ENCODE measurements around the gene COX6A2.
"Not testable (repeated sequence)": the region's sequence is repeated elsewhere in the genome, so short reads cannot be mapped to it uniquely, and the experiment has no call there.

The COX6A2 gene

GRCh38 chr16:31420037-31420436, 8.1 kb downstream of the COX6A2 start:
- ChIA-PET CTCF (interaction anchor here (0.7 to 1.6 kb wide), 5 partner anchors 12 to 30 kb away, joined by 3 to 6 read pairs (median 3); partner anchors contain the start of gene ZNF843), POLR2A (no interaction called here)
- Histone ChIP-seq H3K36me3 (ENCODE audit: control insufficient read depth in 4 of 4, insufficient read depth in 4 of 4, low read length in 3 of 4) (no peaks in the 10 kb centered on the region), H3K4me3 (ENCODE audit: control insufficient read depth in 1 of 7, extremely low read depth in 1 of 7, insufficient read depth in 4 of 7, low read depth in 2 of 7, low read length in 6 of 7) (no peak overlapping the region), H3K27ac (ENCODE audit: insufficient read depth in 1 of 2, low read depth in 1 of 2, low read length in 2 of 2, poor library complexity in 1 of 2, severe bottlenecking in 2 of 2) (no peak overlapping the region), H3K27me3 (replicated peaks in 2 of 5; ENCODE audit: control insufficient read depth in 4 of 5, insufficient read depth in 5 of 5, low read length in 4 of 5) (no peaks in the 10 kb centered on the region), H3K9me3 (ENCODE audit: control extremely low read depth in 1 of 5, control insufficient read depth in 4 of 5, insufficient read depth in 2 of 5, low read depth in 1 of 5, low read length in 4 of 5) (peaks cover 0 to 4% (median 0%) of the 10 kb centered on the region in 5 experiments), H3K4me1 (ENCODE audit: control extremely low read depth in 1 of 4, control insufficient read depth in 4 of 4, insufficient read depth in 4 of 4, low read length in 3 of 4) (peaks cover 0 to 6% (median 0%) of the 10 kb centered on the region in 4 experiments)
- 100% methylated on average over 3 of the region's 3 CpGs for WGBS (ENCODE audit: insufficient coverage)
- DNase-seq = no peak

GRCh38 chr16:31417916-31418315, 10.2 kb downstream of the COX6A2 start:
- 95% methylated on average over 5 of the region's 5 CpGs for WGBS (ENCODE audit: insufficient coverage)
- ChIA-PET POLR2A (no interaction called here), CTCF (no interaction called here)

GRCh38 chr16:31417036-31417435, 11.1 kb downstream of the COX6A2 start:
- H3K27ac ChIP-seq (ENCODE audit: insufficient read depth in 1 of 2, low read depth in 1 of 2, low read length in 2 of 2, poor library complexity in 1 of 2, severe bottlenecking in 2 of 2); H3K9me3 ChIP-seq (ENCODE audit: control extremely low read depth in 1 of 5, control insufficient read depth in 4 of 5, insufficient read depth in 2 of 5, low read depth in 1 of 5, low read length in 4 of 5); POLR2A ChIA-PET; H3K27me3 ChIP-seq (replicated peaks in 2 of 5; ENCODE audit: control insufficient read depth in 4 of 5, insufficient read depth in 5 of 5, low read length in 4 of 5); DNase-seq; H3K36me3 ChIP-seq (ENCODE audit: control insufficient read depth in 4 of 4, insufficient read depth in 4 of 4, low read length in 3 of 4); H3K4me1 ChIP-seq (ENCODE audit: control extremely low read depth in 1 of 4, control insufficient read depth in 4 of 4, insufficient read depth in 4 of 4, low read length in 3 of 4); H3K4me3 ChIP-seq (ENCODE audit: control insufficient read depth in 1 of 7, extremely low read depth in 1 of 7, insufficient read depth in 4 of 7, low read depth in 2 of 7, low read length in 6 of 7): not testable (repeated sequence)
- CTCF ChIA-PET = interaction anchor here (1.7 kb wide), 1 partner anchor 14 kb away, joined by 6 read pairs; no protein-coding TSS in a partner anchor
- WGBS (ENCODE audit: insufficient coverage) = no CpG with 5 or more reads among the region's 2 CpGs

More at GRCh38 chr16:31417916-31418315, 10.2 kb downstream of the COX6A2 start:
- Histone ChIP-seq H3K36me3 (ENCODE audit: control insufficient read depth in 4 of 4, insufficient read depth in 4 of 4, low read length in 3 of 4) (no peaks in the 10 kb centered on the region), H3K4me3 (ENCODE audit: control insufficient read depth in 1 of 7, extremely low read depth in 1 of 7, insufficient read depth in 4 of 7, low read depth in 2 of 7, low read length in 6 of 7) (no peak overlapping the region), H3K4me1 (ENCODE audit: control extremely low read depth in 1 of 4, control insufficient read depth in 4 of 4, insufficient read depth in 4 of 4, low read length in 3 of 4) (peaks cover 0 to 6% (median 0%) of the 10 kb centered on the region in 4 experiments), H3K9me3 (ENCODE audit: control extremely low read depth in 1 of 5, control insufficient read depth in 4 of 5, insufficient read depth in 2 of 5, low read depth in 1 of 5, low read length in 4 of 5) (peaks cover 0 to 4% (median 0%) of the 10 kb centered on the region in 5 experiments), H3K27me3 (replicated peaks in 2 of 5; ENCODE audit: control insufficient read depth in 4 of 5, insufficient read depth in 5 of 5, low read length in 4 of 5) (peaks cover 0 to 3% (median 0%) of the 10 kb centered on the region in 5 experiments), H3K27ac (ENCODE audit: insufficient read depth in 1 of 2, low read depth in 1 of 2, low read length in 2 of 2, poor library complexity in 1 of 2, severe bottlenecking in 2 of 2) (no peak overlapping the region)
- no peak for DNase-seq

GRCh38 chr16:31416371-31416770, 11.8 kb downstream of the COX6A2 start:
- peaks cover 0 to 3% (median 0%) of the 10 kb centered on the region in 5 experiments for H3K27me3 ChIP-seq (replicated peaks in 2 of 5; ENCODE audit: control insufficient read depth in 4 of 5, insufficient read depth in 5 of 5, low read length in 4 of 5)
- H3K4me3 ChIP-seq (ENCODE audit: control insufficient read depth in 1 of 7, extremely low read depth in 1 of 7, insufficient read depth in 4 of 7, low read depth in 2 of 7, low read length in 6 of 7) = no peak overlapping the region
- no peak overlapping the region for H3K27ac ChIP-seq (ENCODE audit: insufficient read depth in 1 of 2, low read depth in 1 of 2, low read length in 2 of 2, poor library complexity in 1 of 2, severe bottlenecking in 2 of 2)
- no peaks in the 10 kb centered on the region for H3K36me3 ChIP-seq (ENCODE audit: control insufficient read depth in 4 of 4, insufficient read depth in 4 of 4, low read length in 3 of 4)
- ChIA-PET POLR2A (no interaction called here), CTCF (interaction anchor here (1.7 kb wide), 1 partner anchor 14 kb away, joined by 6 read pairs; no protein-coding TSS in a partner anchor)
- peaks cover 0 to 6% (median 0%) of the 10 kb centered on the region in 4 experiments for H3K4me1 ChIP-seq (ENCODE audit: control extremely low read depth in 1 of 4, control insufficient read depth in 4 of 4, insufficient read depth in 4 of 4, low read length in 3 of 4)
- WGBS (ENCODE audit: insufficient coverage) = 100% methylated on average over 6 of the region's 11 CpGs
- peaks cover 0 to 2% (median 0%) of the 10 kb centered on the region in 5 experiments for H3K9me3 ChIP-seq (ENCODE audit: control extremely low read depth in 1 of 5, control insufficient read depth in 4 of 5, insufficient read depth in 2 of 5, low read depth in 1 of 5, low read length in 4 of 5)
- DNase-seq = no peak

GRCh38 chr16:31414706-31415105, 13.5 kb downstream of the COX6A2 start:
- ChIA-PET CTCF (interaction anchor here (1.1 kb wide), 1 partner anchor 28 kb away, joined by 3 read pairs; the partner anchor contains the start of gene ZNF843), POLR2A (no interaction called here)
- no peaks in the 10 kb centered on the region for H3K36me3 ChIP-seq (ENCODE audit: control insufficient read depth in 4 of 4, insufficient read depth in 4 of 4, low read length in 3 of 4)
- H3K27ac ChIP-seq (ENCODE audit: insufficient read depth in 1 of 2, low read depth in 1 of 2, low read length in 2 of 2, poor library complexity in 1 of 2, severe bottlenecking in 2 of 2) = no peak overlapping the region
- DNase-seq = no peak
- peaks cover 0 to 3% (median 0%) of the 10 kb centered on the region in 5 experiments for H3K27me3 ChIP-seq (replicated peaks in 2 of 5; ENCODE audit: control insufficient read depth in 4 of 5, insufficient read depth in 5 of 5, low read length in 4 of 5)
- H3K4me3 ChIP-seq (ENCODE audit: control insufficient read depth in 1 of 7, extremely low read depth in 1 of 7, insufficient read depth in 4 of 7, low read depth in 2 of 7, low read length in 6 of 7) = no peak overlapping the region
- 91% methylated on average over 4 of the region's 4 CpGs for WGBS (ENCODE audit: insufficient coverage)
- no peaks in the 10 kb centered on the region for H3K9me3 ChIP-seq (ENCODE audit: control extremely low read depth in 1 of 5, control insufficient read depth in 4 of 5, insufficient read depth in 2 of 5, low read depth in 1 of 5, low read length in 4 of 5)
- H3K4me1 ChIP-seq (ENCODE audit: control extremely low read depth in 1 of 4, control insufficient read depth in 4 of 4, insufficient read depth in 4 of 4, low read length in 3 of 4) = peaks cover 0 to under 1% (median 0%) of the 10 kb centered on the region in 4 experiments

GRCh38 chr16:31413943-31414342, 14.2 kb downstream of the COX6A2 start:
- Histone ChIP-seq H3K9me3 (ENCODE audit: control extremely low read depth in 1 of 5, control insufficient read depth in 4 of 5, insufficient read depth in 2 of 5, low read depth in 1 of 5, low read length in 4 of 5) (no peaks in the 10 kb centered on the region), H3K27me3 (replicated peaks in 2 of 5; ENCODE audit: control insufficient read depth in 4 of 5, insufficient read depth in 5 of 5, low read length in 4 of 5) (peaks cover 0 to 3% (median 0%) of the 10 kb centered on the region in 5 experiments), H3K4me3 (ENCODE audit: control insufficient read depth in 1 of 7, extremely low read depth in 1 of 7, insufficient read depth in 4 of 7, low read depth in 2 of 7, low read length in 6 of 7) (no peak overlapping the region), H3K4me1 (ENCODE audit: control extremely low read depth in 1 of 4, control insufficient read depth in 4 of 4, insufficient read depth in 4 of 4, low read length in 3 of 4) (no peaks in the 10 kb centered on the region), H3K36me3 (ENCODE audit: control insufficient read depth in 4 of 4, insufficient read depth in 4 of 4, low read length in 3 of 4) (no peaks in the 10 kb centered on the region), H3K27ac (ENCODE audit: insufficient read depth in 1 of 2, low read depth in 1 of 2, low read length in 2 of 2, poor library complexity in 1 of 2, severe bottlenecking in 2 of 2) (no peak overlapping the region)
- ChIA-PET POLR2A (no interaction called here), CTCF (no interaction called here)
- DNase-seq = no peak
- WGBS (ENCODE audit: insufficient coverage) = 100% methylated on average over 3 of the region's 4 CpGs

- DNase-seq = no peak
- WGBS (ENCODE audit: insufficient coverage) = 100% methylated on average over 2 of the region's 5 CpGs
- Histone ChIP-seq H3K36me3 (ENCODE audit: control insufficient read depth in 4 of 4, insufficient read depth in 4 of 4, low read length in 3 of 4) (no peaks in the 10 kb centered on the region), H3K4me1 (ENCODE audit: control extremely low read depth in 1 of 4, control insufficient read depth in 4 of 4, insufficient read depth in 4 of 4, low read length in 3 of 4) (no peaks in the 10 kb centered on the region), H3K27me3 (replicated peaks in 2 of 5; ENCODE audit: control insufficient read depth in 4 of 5, insufficient read depth in 5 of 5, low read length in 4 of 5) (peaks cover 0 to 3% (median 0%) of the 10 kb centered on the region in 5 experiments), H3K27ac (ENCODE audit: insufficient read depth in 1 of 2, low read depth in 1 of 2, low read length in 2 of 2, poor library complexity in 1 of 2, severe bottlenecking in 2 of 2) (no peak overlapping the region), H3K9me3 (ENCODE audit: control extremely low read depth in 1 of 5, control insufficient read depth in 4 of 5, insufficient read depth in 2 of 5, low read depth in 1 of 5, low read length in 4 of 5) (no peaks in the 10 kb centered on the region), H3K4me3 (ENCODE audit: control insufficient read depth in 1 of 7, extremely low read depth in 1 of 7, insufficient read depth in 4 of 7, low read depth in 2 of 7, low read length in 6 of 7) (no peak overlapping the region)
- POLR2A ChIA-PET = no interaction called here
- CTCF ChIA-PET = no interaction called here
Observed at GRCh38 chr16:31413381-31413780, 14.8 kb downstream of the COX6A2 start.
